Osteocyte (in vitro differentiated cells): ENCODE measurements around the gene TOP1. TPM values are rescaled to one million over a fixed set of nuclear protein-coding genes. Genes with fewer than 3 reads are reported as not detected.
"Not testable (repeated sequence)": the region's sequence is repeated elsewhere in the genome, so short reads cannot be mapped to it uniquely, and the experiment has no call there.

Experiments
- DNase-seq: peaks from one replicate; pipeline ENCODE4 v3.0.0; 2021; ENCODE audit warnings: mixed read lengths; ENCODE audit not compliant: unreplicated experiment; ENCODE audit errors: extremely low spot score
- H3K27ac Mint-ChIP-seq: one replicate; pipeline ENCODE4 v1.8.0; 2021; ENCODE audit warnings: mild to moderate bottlenecking, mixed read lengths; ENCODE audit not compliant: unreplicated experiment
- H3K27me3 Mint-ChIP-seq: one replicate; pipeline ENCODE4 v1.8.0; 2021; ENCODE audit warnings: mixed read lengths; ENCODE audit not compliant: unreplicated experiment
- H3K36me3 Mint-ChIP-seq: one replicate; pipeline ENCODE4 v1.8.0; 2021; ENCODE audit warnings: mixed read lengths; ENCODE audit not compliant: unreplicated experiment
- H3K4me1 Mint-ChIP-seq: one replicate; pipeline ENCODE4 v1.8.0; 2021; ENCODE audit warnings: mixed read lengths; ENCODE audit not compliant: unreplicated experiment
- H3K4me3 Mint-ChIP-seq: one replicate; pipeline ENCODE4 v1.8.0; 2021; ENCODE audit warnings: mild to moderate bottlenecking, moderate library complexity, mixed read lengths; ENCODE audit not compliant: unreplicated experiment
- H3K9me3 Mint-ChIP-seq: one replicate; pipeline ENCODE4 v1.8.0; 2021; ENCODE audit warnings: mixed read lengths; ENCODE audit not compliant: unreplicated experiment
- total RNA-seq: library from RNA; stranded (reverse); gene quantifications from 2 replicates; pipeline ENCODE4 v1.2.1, GENCODE V29; 2021
- TF ChIP-seq, protein P1 (sequence below): fragments of 200-600 bp; sonication (generic); IDR thresholded peaks from 2 replicates; pipeline ENCODE4 v1.5.0; 2021; ENCODE audit warnings: antibody characterized with exemption, mild to moderate bottlenecking, moderate library complexity

TOP1 gene
- total RNA-seq, 1 donor from 2014 or later = 51.1 TPM

DNA sequence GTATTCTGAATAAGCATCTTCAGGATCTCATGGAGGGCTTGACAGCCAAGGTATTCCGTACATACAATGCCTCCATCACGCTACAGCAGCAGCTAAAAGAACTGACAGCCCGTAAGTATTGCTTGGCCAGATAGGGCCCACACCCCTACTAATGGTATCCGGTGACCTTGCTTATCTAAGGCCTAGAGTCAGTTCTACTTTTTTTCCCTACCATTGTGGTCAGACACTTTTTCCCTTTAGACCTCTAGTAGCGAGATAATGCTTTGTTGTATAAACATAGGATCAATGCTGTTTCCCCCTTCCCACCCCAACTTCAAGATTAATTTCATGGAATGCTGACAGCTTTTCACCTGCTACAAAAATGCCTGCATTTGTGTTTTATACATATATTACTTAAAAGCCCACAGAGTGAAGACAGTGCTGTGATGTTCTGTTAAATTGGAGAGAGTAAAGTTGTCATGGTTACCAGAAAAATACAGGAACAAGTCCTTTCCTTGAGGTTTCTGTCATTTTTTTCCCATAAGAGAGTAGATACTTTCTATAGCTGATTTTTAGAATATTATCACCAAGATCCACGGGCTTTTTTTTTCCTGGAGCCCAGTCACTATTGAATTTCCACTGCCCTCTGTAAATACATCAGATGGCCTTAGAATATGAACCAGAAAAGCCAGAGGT, 87.8 kb downstream of the TOP1 start:
- H3K27ac Mint-ChIP-seq = peak overlapping the region; percentile 16
- H3K9me3 Mint-ChIP-seq = no peaks in the 10 kb centered on the region
- TF ChIP-seq, protein P1, sequence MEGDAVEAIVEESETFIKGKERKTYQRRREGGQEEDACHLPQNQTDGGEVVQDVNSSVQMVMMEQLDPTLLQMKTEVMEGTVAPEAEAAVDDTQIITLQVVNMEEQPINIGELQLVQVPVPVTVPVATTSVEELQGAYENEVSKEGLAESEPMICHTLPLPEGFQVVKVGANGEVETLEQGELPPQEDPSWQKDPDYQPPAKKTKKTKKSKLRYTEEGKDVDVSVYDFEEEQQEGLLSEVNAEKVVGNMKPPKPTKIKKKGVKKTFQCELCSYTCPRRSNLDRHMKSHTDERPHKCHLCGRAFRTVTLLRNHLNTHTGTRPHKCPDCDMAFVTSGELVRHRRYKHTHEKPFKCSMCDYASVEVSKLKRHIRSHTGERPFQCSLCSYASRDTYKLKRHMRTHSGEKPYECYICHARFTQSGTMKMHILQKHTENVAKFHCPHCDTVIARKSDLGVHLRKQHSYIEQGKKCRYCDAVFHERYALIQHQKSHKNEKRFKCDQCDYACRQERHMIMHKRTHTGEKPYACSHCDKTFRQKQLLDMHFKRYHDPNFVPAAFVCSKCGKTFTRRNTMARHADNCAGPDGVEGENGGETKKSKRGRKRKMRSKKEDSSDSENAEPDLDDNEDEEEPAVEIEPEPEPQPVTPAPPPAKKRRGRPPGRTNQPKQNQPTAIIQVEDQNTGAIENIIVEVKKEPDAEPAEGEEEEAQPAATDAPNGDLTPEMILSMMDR = no peak
- no peak overlapping the region for H3K4me3 Mint-ChIP-seq
- H3K36me3 Mint-ChIP-seq = peaks cover 58% of the 10 kb centered on the region
- no peak for DNase-seq
- H3K27me3 Mint-ChIP-seq = no peaks in the 10 kb centered on the region
- H3K4me1 Mint-ChIP-seq = peaks cover 8% of the 10 kb centered on the region

DNA sequence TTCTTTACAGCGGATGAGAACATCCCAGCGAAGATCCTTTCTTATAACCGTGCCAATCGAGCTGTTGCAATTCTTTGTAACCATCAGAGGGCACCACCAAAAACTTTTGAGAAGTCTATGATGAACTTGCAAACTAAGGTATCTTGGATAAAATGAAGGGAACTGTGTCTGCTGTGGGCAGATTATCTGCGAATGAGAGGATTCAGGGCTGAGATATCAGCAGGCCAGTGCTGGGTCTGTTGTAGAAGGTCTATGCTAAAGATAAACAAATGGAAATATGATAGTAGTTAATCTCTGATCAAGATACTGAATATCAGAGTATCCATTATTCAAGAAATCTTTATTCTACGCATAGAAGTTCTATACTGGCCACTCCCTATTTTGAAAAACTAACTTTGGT, 89.5 kb downstream of the TOP1 start:
- not testable (repeated sequence) for H3K27me3 Mint-ChIP-seq, H3K4me1 Mint-ChIP-seq, H3K9me3 Mint-ChIP-seq, DNase-seq, H3K4me3 Mint-ChIP-seq
- Mint-ChIP-seq H3K27ac (peak overlapping the region; percentile 1), H3K36me3 (peaks cover 63% of the 10 kb centered on the region)
- TF ChIP-seq, protein P1 = peak; percentile 32

- H3K27me3 Mint-ChIP-seq = no peaks in the 10 kb centered on the region
- TF ChIP-seq, protein P1 = no peak
- no peak overlapping the region for H3K27ac Mint-ChIP-seq
- H3K9me3 Mint-ChIP-seq = no peaks in the 10 kb centered on the region
- H3K36me3 Mint-ChIP-seq = peaks cover 62% of the 10 kb centered on the region
- no peak for DNase-seq
- no peaks in the 10 kb centered on the region for H3K4me1 Mint-ChIP-seq
- no peak overlapping the region for H3K4me3 Mint-ChIP-seq
Observed at GRCh38 chr20:41118632-41119031, 90.0 kb downstream of the TOP1 start.

DNA sequence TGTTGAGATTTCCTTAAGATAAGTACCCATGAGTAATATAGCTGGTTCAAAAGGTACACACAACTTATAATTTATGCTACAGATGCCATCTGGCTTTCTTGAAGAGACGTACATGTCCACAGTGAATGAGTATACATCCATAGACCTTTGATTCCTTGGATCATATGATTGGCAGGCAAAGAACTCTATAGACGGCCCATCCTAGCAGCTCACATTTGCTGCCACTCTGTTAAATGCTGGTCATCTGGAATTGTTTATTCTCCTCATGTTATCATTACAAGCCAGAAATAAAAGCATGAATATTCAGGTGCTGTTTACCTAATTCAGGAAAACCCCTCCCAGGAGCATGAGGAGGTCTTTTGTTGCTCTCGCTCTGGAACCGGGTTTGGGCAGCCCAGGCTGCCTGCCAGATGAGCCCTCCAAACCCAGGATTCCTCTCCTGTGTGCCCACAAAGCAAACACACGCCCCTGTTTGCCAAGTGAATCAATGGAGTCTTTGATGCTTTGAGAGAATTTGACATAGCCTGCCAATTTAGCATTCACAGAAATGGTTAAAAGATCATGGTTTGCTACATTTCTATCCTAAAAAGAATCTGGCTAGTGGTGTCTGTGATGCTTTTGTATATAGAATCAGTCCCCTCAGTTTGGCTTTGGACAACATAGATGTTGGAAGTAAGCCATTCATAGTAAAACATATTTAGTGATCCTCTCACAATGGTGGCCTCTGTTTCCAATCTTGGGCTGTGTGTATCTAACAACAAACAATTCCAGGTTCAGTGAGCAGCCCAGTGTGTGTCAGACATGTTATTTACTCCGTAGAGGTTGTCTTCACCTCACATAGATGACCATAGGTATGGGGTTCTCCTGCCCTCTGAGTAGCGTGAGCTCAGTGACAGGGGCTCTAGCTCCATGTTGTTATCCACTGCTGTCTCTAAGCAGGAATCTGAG, 91.3 kb downstream of the TOP1 start:
- H3K9me3 Mint-ChIP-seq = no peaks in the 10 kb centered on the region
- no peak for DNase-seq
- no peak overlapping the region for H3K4me3 Mint-ChIP-seq
- no peaks in the 10 kb centered on the region for H3K27me3 Mint-ChIP-seq
- H3K4me1 Mint-ChIP-seq = no peaks in the 10 kb centered on the region
- TF ChIP-seq, protein P1 = no peak
- peaks cover 66% of the 10 kb centered on the region for H3K36me3 Mint-ChIP-seq
- no peak overlapping the region for H3K27ac Mint-ChIP-seq

- TF ChIP-seq, protein P1 = no peak
- Mint-ChIP-seq H3K4me1 (no peaks in the 10 kb centered on the region), H3K27ac (no peak overlapping the region), H3K36me3 (peaks cover 65% of the 10 kb centered on the region), H3K27me3 (no peaks in the 10 kb centered on the region), H3K4me3 (no peak overlapping the region), H3K9me3 (no peaks in the 10 kb centered on the region)
- DNase-seq = no peak
Observed at GRCh38 chr20:41121399-41121798, 92.8 kb downstream of the TOP1 start.
